Stimulated activated CD8-positive, alpha-beta memory T cell treated with anti-CD3 and anti-CD28 coated beads, Interleukin-7, amount 100 ng/mL, for 1 hour (primary cell): ENCODE results near the gene LRP11.

ENCODE experiments used
- DNase-seq, 2 donors: peaks; one replicate each; pipeline ENCODE4 v3.0.0-alpha.2; 2020; ENCODE audit warnings: low read depth in 2 of 2

Gene LRP11

DNA sequence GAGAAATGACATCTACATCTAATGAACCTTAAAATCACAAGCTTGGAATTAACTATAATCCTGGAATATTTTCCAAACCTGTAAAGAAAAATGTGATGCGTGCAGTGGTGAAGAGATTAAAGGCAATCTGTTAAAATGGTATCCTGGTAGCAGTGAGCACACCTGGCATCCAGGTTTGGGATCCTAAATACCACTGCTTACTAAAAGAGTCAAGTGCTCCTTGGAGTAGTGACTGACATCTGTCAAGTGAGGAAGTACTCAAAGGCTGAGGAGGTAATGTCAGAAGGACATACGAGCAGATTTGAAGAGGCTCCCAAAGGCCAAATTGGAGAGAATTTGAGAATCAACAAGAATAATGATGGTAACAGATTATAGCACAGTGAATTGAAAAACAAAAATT, 81.8 kb downstream of the LRP11 start:
- no peak for DNase-seq

DNA sequence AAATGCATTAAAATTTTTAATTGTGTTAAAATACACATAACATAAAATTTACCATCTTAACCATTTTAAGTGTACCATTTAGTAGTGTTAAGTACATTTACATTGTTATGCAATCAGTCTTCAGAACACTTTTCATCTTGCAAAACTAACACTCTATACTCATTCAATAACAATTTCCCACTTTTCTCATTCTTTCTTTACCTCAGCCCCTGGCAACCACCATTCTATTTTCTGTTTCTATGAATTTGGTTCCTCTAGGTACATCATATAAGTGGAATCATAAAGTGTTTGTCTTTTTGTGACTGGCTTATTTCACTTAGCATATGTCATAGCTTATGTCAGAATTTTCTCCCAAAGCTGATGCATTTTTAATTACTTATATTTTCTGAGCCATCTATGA, 82.4 kb downstream of the LRP11 start:
- DNase-seq: no peak

DNA sequence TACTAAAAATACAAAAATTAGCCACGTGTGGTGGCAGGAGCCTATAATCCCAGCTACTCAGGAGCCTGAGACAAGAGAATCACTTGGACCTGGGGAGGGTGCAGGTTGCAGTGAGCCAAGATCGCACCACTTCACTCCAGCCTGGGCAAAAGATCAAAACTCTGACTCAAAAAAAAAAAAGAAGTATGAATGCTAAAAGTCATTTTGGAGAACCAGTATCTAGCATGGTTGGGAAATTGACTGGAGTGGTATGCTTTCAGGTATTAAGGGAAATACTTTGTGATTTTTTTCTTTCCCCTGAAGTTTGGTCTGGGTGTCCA, 84.6 kb downstream of the LRP11 start:
- no peak for DNase-seq

DNA sequence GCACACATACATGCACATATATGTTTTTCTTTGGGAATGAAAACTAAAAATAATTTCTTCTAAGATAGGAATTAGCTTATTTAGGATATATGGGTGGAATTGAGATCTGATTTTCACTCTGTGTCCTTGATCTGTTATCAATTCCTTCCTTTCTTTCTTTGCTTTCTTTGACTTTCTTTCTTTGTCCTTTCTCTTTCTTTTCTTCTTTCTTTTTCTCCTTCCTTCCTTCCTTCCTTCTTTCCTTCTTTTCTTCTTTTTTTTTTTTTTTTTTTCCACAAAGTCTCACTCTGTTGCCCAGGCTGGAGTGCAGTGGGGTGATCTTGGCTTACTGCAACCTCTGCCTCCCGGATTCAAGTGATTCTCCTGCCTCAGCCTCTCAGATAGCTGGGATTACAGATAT, 86.5 kb downstream of the LRP11 start:
- no peak for DNase-seq

DNA sequence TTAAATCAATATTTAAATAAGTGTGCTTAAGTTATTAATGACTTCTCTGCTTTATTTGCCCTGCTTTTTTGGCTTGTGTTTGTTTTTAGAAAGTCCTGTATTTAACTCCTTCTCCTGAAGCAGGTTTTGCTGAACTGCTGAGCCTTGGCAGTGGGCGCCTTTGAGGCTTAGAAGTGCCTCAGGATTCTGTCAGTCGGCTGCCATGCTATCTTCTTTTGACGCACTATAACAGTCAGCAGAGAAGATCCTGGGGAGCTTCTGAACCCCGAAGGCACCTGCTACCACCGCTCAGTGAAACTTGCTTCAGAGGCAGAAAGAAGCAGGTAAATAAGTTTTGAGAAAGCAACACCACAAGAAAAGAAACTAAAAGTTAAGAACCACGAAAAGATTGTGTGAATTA, 92.2 kb downstream of the LRP11 start:
- DNase-seq: no peak

DNA sequence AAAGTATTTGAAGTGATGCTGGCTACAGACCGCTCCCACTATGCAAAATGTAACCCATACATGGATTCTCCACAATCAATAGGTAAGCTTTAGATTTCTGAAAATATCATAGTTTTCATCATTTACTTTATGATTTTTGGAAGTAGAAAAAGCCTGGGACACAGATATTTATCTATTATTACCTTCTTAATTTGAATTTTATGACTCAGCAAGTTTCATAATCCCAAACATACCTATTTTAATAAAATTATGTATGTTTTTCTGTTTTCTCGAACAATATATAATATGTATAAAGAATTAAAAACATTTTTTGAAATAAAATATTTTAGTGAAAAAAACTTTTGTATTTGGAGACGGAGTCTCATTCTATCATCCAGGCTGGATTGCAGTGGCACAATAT, 93.0 kb downstream of the LRP11 start:
- DNase-seq: no peak

DNA sequence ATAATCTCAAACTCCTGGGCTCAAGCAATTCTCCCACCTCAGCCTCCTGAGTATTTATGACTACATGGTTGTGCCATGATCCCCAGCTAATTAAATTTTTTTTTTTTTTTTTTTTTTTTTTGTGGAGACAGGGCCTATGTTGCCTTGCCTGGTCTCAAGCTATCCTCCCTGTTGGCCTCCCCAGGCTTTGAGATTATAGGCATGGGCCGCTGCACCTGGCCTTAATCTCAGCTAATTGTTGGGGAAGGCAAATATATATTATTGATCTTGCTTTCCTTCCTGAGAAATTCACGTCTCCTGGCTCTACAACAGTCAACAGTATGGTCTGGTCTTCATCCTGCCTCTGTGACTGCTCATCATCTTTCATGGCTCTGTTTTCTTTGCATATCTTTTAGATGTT, 94.5 kb downstream of the LRP11 start:
- DNase-seq: no peak
